NCI-H510A (cell line): ENCODE results near the gene SH2D3C.
"Not testable (repeated sequence)": the region's sequence is repeated elsewhere in the genome, so short reads cannot be mapped to it uniquely, and the experiment has no call there.

Experiments
- DNase-seq: peaks from one replicate; lab custom pipeline; 2025; lab: John Stamatoyannopoulos, UW

SH2D3C gene

GRCh38 chr9:127783111-127784008, 4.9 kb upstream of the SH2D3C start:
- DNase-seq, result no peak

DNA sequence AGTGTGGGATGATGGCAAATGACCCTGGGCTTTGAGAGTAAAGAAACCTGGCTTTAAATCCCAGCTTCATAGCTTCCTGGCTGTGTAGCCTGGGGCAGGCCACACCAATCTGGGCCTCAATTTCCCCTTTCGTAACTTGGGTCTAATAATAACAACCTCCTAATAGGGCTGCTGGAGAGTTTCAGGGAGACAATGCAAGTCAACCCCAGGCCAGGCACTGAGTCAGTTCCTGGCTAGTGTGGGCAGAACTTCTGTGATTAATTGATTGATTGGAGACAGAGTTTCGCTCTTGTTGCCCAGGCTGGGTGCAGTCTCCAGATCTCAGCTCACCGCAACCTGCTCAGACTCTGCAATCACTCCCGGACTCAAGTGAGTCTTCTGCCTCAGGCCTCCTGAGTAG, 3.3 kb upstream of the SH2D3C start:
- DNase-seq, result no peak

DNA sequence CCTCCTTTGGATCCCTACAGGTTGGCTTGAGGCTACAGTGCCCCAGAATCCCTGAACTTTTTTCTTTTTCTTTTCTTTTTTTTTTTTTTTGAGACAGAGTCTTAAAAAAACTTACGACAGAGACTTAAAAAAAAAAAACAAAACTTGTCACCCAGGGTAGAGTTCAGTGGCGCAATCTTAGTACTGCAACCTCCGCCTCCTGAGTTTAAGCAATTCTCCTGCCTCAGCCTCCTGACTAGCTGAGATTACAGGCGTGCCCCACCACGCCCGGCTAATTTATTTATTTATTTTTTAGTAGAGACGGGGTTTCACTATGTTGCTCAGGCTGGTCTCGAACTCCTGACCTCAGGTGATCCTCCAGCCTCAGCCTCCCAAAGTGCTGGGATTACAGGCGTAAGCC, 2.4 kb upstream of the SH2D3C start:
- DNase-seq, result not testable (repeated sequence)

GRCh38 chr9:127780126-127780885, 1.8 kb upstream of the SH2D3C start:
- DNase-seq, result no peak

DNA sequence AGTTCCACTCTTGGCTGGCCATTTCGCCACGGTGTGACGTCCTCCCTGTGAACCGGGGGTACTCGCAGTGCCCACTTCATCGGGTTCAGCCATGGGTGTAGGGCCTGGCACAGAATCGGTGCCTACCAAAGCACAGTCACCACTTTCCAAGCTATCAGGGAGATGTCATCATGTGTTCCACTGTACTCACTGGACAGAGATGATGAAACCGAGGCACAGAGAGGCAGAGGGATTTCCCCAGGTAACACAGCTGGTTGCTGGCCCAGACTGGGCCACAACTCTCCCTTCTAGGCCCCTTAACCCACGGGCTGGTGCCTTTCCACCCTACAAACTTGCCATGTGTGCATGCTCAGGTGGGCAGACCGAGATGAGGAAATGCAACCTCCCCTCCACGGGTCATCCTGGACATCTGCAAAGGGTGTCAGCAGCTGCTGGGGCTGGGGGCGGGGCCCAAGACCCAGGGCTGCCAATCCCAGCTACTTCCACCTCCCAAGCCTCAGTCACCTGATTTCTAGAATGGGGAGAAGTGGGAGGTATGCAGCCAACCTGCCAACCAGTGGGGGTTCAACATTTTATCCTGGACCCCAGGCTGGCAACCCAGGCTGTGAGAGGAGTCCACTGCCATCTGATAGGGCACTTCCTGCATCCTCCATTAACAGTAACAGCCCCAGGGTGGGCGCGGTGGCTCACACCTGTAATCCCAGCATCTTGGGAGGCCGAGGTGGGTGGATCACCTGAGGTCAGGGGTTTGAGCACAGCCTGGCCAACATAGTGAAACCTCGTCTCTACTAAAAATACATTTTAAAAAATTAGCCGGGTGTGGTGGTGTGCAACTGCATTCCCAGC, 893 bp upstream of the SH2D3C start:
- DNase-seq, result no peak

- DNase-seq, result no peak
Measured at GRCh38 chr9:127777368-127777980, 992 bp downstream of the SH2D3C start.

GRCh38 chr9:127776924-127777289, 1.6 kb downstream of the SH2D3C start:
- no peak for DNase-seq

DNA sequence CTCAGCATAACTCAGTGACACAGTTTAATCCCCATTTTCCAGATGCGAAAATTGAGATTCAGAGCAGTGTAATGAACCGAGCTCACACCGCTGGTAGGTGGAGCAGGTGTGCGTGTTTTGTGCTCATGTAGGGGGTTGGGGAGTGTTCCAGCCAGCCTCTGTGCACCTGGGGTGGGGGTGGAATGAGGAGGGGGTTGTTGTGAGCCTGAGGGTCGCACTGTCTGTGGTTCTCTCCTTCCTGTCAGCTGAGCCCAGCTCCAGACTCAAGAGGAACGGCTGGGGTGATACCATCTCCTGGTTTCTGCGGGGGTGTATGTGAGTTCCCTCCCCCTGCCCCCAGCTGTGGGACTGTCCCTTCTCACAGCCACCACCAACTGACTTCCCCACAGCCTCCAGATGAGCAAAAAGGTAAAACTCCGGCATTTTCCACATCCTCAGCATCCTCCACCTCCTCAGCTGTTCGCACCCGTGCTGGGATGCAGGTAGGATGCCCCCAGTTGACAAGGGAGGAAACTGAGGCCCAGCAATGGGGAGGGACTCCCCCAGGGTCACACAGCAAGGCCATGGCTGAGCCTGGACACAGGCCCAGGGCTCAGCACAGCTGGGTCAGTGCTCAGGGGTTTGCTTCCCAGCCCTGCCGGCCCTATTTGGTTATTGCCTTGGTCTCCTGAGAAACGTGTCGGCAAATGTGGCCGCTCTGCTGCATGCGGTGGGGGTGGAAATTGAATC, 2.1 kb downstream of the SH2D3C start:
- no peak for DNase-seq

DNA sequence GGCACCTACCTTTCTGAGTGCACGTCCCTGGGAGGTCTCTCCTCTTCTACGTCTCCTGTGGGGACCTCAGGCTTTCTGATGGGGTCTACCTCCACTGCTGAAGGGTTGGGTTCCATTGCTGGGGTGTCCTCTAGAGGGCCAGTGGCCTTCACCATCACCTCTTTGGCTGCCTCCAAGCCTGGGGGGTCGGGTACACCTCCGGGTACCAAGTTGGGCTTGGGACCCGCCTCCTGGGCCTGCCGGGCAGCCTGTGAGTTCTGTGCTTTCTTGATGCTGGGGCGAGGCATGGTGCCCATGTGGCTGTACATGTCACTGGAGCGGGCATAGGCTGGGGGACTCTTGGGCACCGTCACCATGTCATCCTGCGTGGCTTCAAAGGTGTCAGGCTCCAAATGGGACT, 4.5 kb downstream of the SH2D3C start:
- DNase-seq, result no peak

GRCh38 chr9:127773272-127773671, 5.2 kb downstream of the SH2D3C start:
- DNase-seq, result no peak

- no peak for DNase-seq
Measured at GRCh38 chr9:127772603-127773002, 5.9 kb downstream of the SH2D3C start.

DNA sequence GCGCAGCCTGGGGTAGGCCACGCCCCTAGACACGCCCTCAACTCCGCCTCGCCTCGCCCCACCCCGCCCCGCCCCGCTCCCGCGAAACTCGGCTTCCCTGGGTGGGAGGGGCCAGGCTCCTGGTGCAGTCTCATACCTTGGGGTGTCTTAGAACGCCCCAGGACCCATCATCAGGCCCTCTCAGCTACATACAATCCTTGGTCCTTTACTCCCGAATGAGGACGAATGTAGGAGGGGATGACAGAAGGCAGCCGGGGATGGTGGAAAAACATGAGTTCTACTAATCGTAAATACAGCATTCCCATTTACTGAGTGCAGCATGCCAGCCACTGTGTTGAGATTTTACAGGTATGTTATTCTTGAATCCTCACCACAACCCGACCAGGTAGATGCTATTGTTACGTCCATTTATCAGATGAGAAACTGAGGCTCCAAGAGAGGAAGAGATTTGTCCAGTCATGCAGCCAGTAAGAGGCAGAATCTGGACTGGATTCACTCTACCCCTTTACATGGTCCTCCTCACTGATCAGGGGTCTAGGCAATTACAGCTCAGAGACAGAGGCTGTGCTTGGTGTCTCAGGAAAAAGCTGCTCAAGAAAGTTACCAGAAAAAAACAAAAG, 6.8 kb downstream of the SH2D3C start:
- no peak for DNase-seq

DNA sequence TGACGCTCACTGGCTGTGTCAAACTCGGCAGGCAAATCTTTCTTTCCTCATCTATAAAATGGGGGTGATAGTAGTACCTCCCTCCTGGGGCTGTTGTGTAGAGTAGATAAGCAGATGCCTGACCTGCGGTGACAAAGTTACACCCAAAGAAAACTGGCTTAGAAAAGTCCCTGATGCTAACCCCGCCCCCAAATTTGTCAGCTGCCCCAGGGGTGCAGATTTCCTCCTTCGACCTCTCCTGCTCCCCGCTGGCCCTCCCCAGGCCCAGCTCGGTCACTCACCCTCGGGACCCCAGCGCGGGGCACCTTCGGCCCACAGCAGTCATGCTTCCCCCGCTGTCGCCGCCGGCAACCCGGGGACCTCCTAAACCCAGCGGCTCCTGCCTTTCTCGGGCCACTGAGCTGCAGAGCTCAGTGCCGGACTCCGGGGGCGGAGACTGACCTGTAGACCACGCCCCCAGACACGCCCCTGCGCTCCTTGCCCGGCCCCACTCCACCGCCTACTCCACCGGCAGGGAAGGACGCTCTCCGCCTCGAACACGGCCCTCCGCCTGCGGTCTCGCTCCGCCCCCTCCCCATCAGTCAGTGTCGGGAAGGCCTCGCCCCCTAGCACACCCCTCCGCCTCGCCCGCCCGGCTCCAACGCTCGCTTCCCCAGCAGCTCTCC, 7.4 kb downstream of the SH2D3C start:
- peak; percentile 92 for DNase-seq

DNA sequence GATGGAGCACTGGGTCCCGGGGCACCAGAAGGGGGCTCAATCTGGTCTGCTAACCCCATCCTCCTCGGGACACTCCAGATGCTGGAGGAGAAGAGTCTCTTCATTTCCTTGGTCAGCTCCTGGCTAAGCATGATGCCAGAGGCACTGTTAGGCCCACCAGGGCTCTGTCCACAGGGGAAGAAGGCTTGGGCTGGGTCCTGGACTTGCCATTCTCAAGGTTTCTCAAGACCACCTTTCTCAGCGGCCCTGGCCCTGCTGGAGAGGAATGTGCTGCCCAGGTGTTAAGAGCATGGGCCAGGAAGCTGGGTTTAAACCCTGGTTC, 7.9 kb downstream of the SH2D3C start:
- DNase-seq, result no peak

DNA sequence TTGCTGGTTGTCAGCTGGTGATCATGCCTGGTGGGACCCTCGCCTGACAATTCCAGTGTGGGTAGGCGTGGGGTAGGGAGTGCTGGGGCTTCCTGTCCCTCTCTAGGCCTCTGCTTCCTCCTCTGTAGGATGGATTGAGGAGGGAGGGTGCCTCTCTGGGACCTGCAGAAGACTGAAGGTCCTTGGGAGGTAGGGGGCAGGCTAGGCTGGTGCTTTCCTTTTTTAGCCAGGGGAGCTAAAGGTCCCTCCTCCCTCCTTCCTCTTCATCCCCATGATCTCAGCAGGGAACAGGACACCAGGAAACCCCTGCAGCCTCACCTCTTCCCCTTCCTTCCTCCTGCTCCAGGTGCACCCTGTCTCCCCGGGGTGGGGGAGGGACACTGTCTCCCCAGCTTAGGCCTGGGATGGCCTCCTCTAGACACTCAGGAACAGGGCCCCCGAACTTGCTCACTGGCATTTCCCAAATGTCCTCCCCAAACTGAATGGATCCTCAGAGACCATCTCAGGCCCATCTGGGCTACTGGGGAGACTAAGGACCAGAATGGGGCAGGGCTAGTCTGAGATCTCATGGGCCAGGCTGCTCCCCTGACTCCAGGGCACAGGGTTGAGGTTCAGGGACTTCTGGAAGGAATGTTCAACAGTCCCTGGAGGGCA, 8.4 kb downstream of the SH2D3C start:
- no peak for DNase-seq

DNA sequence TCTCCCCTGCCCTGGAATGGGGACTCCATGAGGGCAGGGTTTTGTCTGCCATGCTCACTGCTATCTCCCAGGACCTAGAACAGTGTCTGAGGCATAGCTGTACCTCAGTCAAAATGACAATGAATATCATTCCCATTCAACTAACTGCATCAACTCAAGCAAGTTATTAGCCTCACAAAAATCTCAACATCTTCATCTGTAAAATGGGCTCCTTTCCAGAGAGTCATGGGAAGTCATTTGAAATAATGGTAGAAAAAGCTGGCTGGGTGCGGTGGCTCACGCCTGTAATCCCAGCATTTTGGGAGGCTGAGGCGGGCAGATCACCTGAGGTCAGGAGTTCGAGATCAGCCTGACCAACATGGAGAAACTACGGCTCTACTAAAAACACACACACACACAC, 9.4 kb downstream of the SH2D3C start:
- no peak for DNase-seq

- DNase-seq, result no peak
Measured at GRCh38 chr9:127768698-127769097, 9.8 kb downstream of the SH2D3C start.

DNA sequence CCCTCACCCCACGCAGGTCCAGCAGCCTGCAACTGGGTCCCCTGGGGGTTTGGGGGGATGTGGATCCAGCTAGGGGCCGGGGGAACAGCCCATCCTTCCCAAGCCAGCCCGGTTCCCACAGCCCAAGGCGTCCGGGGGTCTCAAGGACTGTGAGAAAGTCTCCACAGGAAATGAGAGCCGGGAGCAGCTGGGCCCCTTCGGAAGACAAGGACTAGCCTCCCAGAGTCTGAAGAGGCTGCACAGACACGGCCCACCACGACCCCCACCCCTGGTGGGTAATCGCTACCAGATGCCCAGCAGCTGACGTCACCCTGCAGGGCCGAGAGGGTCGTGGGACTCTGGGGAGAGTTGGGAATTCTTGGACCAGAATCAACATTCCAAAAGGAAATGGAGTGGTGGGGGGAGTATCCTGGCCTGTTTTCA, 10.5 kb downstream of the SH2D3C start:
- no peak for DNase-seq

DNA sequence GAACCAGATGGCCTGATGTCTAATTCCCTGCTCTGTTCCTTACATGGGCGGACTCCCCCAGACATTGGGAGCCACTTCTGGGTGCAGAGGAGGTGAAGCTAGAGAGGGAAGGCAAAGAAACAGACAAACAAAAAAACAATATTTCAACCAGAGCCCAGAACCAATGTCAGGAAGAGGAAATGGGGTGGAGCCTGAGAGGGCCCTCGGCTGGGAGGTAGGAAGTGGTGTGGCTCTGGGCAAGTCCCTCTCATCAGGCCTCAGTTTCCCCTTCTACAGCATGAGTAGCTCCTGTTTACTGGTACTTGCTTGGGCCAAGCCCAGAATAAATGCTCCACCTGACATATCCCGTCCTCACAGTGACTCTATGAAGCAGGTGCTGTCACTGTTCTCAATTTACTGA, 11.1 kb downstream of the SH2D3C start:
- DNase-seq, result no peak

DNA sequence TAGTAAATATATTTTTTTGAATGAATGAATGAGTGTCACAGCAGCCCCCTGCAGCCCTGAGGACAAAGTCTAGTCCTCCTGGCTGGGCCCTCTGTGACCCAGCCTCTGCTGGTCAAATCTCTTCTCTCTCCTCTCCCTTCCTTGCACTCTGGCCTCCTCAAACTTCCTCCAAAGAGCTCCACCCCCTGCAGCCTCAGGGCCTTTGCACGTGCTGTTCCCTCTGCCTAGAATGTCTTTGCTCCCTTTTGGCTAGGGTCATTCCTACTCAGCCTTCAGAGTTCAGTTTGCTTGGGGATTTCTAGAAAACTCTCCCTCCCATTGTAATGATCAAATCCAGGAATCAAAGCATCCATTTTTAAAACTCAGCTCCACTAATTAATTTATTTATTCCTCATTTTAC, 13.0 kb downstream of the SH2D3C start:
- DNase-seq, result no peak
